AG20443 (cell line): Measurements from ENCODE around the gene FLOT1.

Source experiments
- DNase-seq: peaks from one replicate; pipeline ENCODE4 v3.0.0; 2012; ENCODE audit warnings: low spot score, mixed read lengths

Gene FLOT1

GRCh38 chr6:30742316-30743098, at the start of gene FLOT1:
Gene FLOT1, minus strand, starts transcription at chr6:30742687. Its CDS starts 498 bp downstream, at chr6:30742189.
- DNase-seq = peak; percentile 96

DNA sequence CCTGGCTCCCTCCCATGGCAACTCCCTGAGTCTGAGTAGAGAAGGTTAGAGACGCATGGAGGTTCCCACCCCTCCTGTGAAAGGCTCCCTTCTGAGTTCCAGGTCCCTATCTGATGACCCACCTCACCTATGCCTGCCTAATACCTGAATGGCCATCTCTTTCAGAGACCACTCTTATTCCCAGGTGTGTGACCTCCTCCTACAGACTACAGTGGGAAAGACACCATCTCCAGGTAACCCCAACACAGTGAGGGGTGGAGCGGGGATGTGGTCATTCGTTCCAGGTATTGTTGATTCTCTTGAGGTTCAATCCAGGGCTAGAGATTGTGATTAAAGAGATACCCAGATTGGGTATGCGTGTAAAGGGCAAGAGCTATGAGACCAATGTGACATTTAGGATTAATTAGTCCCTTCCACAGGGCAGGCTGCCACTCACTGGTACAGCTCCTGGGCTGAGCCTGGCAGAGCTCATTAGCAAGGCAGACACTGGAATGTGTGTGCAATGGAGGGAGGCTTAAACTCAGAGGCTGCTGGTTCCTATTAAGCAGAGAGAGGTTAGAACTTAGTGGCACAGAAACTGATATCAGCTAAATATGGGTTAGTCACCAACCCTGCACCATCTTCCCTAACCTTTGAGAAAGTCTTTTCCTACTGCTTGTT, 48.4 kb upstream of the FLOT1 start:
- no peak for DNase-seq

- DNase-seq = no peak
Observed at GRCh38 chr6:30789606-30790005, 47.1 kb upstream of the FLOT1 start.

GRCh38 chr6:30787954-30788353, 45.5 kb upstream of the FLOT1 start:
- DNase-seq = no peak

- peak; percentile 63 for DNase-seq
Observed at GRCh38 chr6:30782425-30783014, 40.0 kb upstream of the FLOT1 start.

- DNase-seq = peak; percentile 87
Observed at GRCh38 chr6:30781743-30782424, 39.4 kb upstream of the FLOT1 start.

DNA sequence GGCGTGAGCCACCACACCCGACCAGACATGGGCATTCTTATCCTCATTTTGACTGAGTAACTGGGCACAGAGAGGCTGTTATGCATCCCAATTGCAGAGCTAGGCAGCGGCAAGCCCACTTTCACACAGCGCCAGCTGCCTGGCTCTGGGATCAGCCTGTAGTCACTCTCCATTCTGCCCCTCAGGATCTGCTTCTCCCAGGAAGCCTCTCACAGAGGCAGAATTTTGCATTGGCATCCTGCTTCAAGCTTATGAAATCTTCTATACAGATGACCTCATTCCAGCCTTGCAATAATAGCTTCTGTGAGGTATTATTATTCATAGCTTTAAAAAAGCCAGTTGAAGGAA, 38.9 kb upstream of the FLOT1 start:
- no peak for DNase-seq

DNA sequence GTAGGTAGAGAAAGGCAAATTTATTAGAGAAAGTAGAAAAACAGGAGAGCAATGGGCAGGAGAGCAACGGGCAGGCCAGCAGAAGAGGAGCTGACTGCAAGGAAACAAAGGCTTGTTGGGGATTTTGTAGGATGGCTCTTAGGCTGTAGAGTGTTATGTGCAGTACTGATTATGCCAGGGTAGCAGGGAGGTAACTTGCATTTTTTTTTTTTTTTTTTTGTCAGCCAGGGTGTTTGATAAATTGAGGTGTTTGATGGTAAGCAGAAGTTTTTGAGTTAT, 38.1 kb upstream of the FLOT1 start:
- DNase-seq = no peak

- no peak for DNase-seq
Observed at GRCh38 chr6:30779850-30780641, 37.6 kb upstream of the FLOT1 start.

DNA sequence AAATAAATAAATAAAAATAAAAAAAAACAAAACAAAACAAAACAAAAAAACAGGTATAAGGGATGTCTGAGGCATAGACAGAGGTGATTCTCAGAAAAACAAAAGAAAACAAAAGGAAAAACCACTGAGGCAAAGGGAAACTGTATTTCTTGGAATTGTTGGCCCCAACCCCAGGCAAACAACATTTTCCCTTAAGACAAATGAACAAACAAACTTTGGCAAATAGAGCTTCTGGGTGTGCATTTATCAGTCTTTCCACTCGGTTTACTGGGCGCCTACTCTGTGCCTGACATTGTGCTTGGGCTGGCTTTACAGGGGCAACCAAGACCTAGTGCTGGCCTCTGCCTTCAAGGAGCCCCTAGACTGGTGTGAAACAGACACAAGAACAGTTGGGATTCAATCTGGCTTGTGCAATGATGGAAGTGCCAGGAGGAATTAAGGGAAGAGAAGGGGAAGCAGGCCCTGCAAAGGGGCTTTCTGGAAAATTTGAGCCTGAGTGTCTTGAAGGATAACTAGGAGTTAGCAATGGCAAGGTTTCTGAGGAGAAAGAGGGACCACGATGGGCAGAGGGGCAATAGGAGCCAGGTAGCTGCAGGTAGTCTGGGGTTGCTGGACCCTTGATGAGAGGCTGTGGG, 35.6 kb upstream of the FLOT1 start:
- DNase-seq = no peak

DNA sequence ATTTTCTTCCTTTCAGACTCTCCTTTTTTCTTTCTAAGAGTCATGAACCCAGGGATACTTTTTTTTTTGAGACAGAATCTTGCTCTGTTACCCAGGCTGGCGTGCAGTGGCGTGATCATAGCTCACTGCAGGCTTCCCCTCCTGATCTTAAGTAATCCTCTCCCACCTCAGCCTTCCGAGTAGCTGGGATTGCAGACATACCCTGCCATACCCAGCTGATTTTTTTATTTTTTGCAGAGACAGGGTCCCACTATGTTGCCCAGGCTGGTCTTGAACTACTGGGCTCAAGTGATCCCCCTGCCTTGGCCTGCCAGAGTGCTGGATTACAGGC, 34.6 kb upstream of the FLOT1 start:
- no peak for DNase-seq

DNA sequence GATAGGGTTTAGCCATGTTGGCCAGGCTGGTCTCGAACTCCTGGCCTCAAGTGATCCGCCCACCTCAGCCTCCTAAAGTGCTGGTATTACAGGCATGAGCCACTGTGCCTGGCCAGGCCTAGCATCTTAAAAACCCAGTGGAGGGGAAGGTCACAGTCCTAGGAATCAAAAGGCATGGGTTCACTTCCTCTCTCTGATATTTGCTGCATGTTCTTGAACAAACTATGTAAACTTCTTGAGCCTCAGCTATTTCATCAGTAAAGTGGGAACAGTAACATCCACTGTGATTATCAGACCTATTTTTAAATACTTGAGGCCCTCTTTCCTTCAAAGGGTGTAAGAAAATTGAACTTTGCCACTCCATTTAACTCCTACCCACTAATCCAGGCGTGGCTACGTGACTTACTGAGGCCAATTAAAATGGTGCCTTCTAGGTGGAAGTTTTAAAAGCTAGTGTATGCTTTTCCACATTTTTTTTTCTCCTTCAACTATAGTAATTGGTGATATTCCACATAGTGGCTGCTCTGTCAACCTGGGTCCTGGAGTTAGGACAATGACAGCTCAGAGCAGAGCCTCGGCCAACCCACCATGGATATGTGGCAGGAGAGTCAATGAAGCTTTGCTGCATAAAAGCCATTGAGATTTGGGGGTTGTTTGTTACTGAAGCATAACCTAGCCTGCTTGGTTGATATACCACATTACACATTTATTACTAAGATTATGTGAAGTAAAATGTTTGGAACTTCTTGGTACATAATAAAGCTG, 34.1 kb upstream of the FLOT1 start:
- no peak for DNase-seq

- DNase-seq = no peak
Observed at GRCh38 chr6:30775104-30775503, 32.6 kb upstream of the FLOT1 start.

DNA sequence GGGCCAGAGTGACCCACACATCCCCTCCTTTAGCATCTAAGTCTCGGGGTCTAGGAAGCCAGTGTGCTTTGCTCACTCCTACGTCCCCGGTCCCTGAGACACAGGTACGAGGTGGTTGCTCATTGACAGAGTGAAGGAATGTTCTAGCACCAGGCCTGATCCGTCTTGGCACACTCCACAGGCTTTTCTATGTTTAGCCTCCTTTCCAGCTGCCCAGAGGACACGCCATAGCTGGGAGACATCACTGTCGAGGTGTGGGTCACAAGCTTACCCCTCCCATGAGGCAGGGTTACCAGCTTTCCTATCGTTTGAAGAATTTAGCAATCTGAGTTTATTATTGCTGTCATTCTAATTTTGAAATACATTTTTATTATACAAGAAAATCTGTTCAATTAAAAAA, 32.2 kb upstream of the FLOT1 start:
- DNase-seq = no peak

DNA sequence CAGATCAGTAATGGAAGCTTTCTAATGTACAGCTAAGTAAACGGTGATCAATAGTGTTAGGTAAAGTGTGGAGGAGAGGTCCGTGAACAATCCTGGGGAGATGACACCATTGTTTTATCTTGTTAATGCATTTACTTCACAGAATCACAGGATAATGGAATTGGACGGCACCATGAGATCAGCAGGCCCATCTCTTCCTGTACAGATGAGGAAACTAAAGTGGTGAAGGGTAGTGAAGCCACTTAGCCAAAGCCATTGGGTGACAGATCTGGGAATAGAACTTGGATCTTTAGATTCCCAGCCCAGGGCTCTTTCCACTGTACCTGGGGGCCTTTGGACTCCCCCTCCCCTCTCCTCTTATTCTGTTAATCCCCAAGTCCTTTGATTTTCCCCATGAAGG, 28.1 kb upstream of the FLOT1 start:
- DNase-seq = no peak

GRCh38 chr6:30769853-30770524, 27.5 kb upstream of the FLOT1 start:
- peak; percentile 29 for DNase-seq

GRCh38 chr6:30769088-30769852, 26.8 kb upstream of the FLOT1 start:
- peak; percentile 93 for DNase-seq

DNA sequence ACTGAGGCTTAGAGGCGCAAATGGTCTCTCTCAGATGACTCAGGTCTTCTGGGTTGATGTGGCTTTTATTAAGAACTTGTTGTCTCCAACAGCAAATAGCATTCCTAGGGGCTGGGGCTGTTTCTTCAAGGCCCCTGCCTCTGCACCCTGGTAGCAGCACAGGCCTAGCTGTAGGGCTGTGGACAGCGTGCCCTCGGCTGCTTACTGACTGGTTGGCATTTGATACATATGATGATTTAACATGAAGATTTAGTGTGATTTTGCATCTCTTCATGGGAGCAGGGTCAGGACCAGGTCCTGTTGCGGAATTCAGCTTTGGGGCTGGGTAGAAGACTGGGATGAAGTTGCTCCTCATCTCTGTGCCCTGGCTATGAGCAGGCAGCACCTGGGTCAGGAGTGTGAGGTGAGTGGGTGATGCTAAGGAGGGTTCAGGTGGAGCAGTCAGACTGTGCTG, 26.2 kb upstream of the FLOT1 start:
- DNase-seq = no peak

GRCh38 chr6:30767944-30768301, 25.4 kb upstream of the FLOT1 start:
- no peak for DNase-seq
